Measurements from ENCODE around the gene MUC13.

Gene MUC13

DNA sequence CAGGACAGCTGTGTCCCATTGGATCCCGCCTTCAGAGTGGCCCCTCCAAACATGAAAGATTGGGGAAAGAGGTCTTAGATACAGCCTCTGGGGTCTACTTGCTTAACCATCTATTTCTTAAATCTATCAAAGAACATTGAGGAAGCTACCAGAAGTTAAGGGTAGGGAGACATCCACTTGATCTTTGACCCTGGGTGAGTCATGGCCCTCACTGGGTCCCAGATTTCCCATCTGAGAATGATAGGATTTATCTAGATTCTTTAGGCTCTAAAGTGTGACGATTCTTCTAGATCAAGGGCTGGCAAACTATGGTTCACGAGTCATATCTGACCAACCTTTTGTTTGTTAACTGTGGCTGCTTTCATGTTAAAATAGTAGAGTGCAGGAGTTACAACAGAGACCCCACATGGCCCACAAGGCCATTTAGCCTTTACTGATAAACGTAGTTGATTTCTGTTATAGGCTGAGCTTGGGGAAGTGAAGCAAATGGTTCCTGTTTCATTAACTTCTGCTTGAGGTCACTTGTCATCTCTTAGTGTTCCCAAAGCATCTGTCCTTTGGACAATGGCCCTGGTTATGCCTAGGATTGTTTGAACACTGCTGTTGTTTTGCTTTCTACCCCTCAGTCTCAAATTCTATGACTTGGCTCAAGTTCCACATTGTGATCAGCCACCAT is 8.0 kb downstream of the MUC13 start:
- TF ChIP-seq CTCF (IDR thresholded peaks at IDR 0.05; ENCODE audit: control extremely low read depth, extremely low read depth, low read depth, missing control alignments): no peak
- ChIA-PET POLR2A (no interaction called here), CTCF (interaction anchor here (1.0 to 3.8 kb wide), 12 partner anchors 9 to 660 kb away, joined by 3 to 22 read pairs (median 6); no protein-coding TSS in a partner anchor)
- no peak for DNase-seq (ENCODE audit: extremely low spot score)

DNA sequence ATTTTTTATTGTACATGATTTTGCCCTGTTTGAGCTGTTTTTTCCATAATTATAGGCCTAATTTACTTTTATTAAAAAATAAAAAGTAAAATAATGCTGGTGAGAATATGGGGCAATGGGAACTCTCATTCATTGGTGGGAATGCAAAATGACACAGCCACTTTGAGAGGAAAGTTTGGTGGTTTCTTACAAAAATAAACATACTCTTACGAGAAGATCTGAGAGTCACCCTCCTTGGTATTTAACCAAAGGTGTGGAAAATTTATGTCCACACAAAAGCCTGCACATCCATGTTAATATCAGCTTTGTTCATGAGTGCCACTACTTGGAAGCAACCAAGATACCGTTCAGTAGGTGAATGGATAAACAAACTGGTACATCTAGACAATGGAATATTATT is 9.8 kb downstream of the MUC13 start:
- ChIA-PET POLR2A (no interaction called here), CTCF (interaction anchor here (0.9 to 2.1 kb wide), 11 partner anchors 8 to 661 kb away, joined by 3 to 10 read pairs (median 4); no protein-coding TSS in a partner anchor)
- no peak for DNase-seq (ENCODE audit: extremely low spot score)
- TF ChIP-seq CTCF (IDR thresholded peaks at IDR 0.05; ENCODE audit: control extremely low read depth, extremely low read depth, low read depth, missing control alignments): no peak

DNA sequence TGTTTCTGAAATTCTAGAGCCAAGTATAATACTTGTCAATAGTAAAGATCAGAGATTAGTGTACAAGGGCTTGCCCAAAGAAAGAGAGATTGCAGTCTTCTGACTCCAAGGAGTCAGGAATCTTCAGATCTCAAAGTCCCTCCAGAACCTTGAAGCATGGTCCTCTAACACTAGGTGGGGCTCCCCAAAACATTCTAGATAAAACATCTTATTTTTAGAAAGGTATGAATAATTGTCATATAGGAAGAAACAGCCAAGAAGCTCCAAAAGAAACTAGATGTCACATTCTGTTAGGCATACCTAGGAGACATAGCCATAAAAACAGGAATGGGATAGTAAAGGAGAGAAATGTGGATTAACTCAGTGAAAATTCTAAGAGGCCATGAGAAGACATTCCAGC is 10.7 kb downstream of the MUC13 start:
- POLR2A ChIA-PET: no interaction called here
- TF ChIP-seq CTCF (IDR thresholded peaks at IDR 0.05; ENCODE audit: control extremely low read depth, extremely low read depth, low read depth, missing control alignments): no peak
- DNase-seq (ENCODE audit: extremely low spot score): no peak
- CTCF ChIA-PET: interaction anchor here (1.1 to 2.1 kb wide), 7 partner anchors 9 to 662 kb away, joined by 3 to 10 read pairs (median 4); no protein-coding TSS in a partner anchor

DNA sequence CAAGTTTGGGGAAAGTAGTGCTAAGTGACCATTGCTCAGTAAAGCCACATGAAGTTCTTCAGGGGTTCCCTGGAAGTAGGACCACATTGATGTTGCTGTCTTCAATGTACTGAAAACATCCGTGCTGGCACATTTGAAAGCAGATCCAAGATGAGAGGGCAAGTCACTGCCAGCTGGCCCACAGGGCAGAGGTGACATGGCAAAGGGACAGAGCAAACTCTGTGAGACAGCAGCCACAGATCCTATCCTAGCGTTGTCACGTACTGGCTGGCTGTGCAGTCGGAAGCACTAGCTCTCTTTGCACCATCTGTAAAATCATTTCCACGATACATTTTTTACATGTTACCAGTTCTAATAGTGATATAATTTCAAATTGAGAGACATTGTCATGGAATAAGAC is 13.8 kb downstream of the MUC13 start:
- CTCF ChIA-PET: interaction anchor here (1.2 to 1.9 kb wide), 4 partner anchors 10 to 160 kb away, joined by 3 to 7 read pairs (median 4); no protein-coding TSS in a partner anchor

DNA sequence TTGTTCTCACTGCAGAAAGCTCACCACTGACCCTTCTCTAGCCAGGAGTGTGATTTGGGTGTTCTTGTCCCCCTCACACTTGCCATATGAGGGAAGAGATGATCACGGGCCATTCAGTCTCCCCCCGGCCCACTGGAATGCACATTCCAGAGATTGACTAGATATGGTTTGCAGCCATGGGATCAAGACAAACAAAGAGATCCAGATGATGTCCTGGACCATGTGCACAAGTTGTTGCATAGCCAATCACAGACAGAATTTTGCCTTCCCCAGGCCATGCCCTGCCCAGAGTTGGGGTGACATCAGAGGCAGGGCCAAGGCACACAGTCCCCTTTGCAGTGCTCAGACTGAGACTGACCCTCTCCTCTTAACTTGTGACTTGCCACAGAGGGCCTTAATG is 14.8 kb downstream of the MUC13 start:
- POLR2A ChIA-PET: no interaction called here
- DNase-seq (ENCODE audit: extremely low spot score): no peak
- no peak for TF ChIP-seq CTCF (IDR thresholded peaks at IDR 0.05; ENCODE audit: control extremely low read depth, extremely low read depth, low read depth, missing control alignments)
- CTCF ChIA-PET: interaction anchor here (1.2 to 1.3 kb wide), 2 partner anchors 14 to 159 kb away, joined by 3 to 4 read pairs; no protein-coding TSS in a partner anchor

More for the DNA sequence above, 13.8 kb downstream of the MUC13 start:
- POLR2A ChIA-PET: no interaction called here
- TF ChIP-seq CTCF (IDR thresholded peaks at IDR 0.05; ENCODE audit: control extremely low read depth, extremely low read depth, low read depth, missing control alignments): no peak
- no peak for DNase-seq (ENCODE audit: extremely low spot score)

DNA sequence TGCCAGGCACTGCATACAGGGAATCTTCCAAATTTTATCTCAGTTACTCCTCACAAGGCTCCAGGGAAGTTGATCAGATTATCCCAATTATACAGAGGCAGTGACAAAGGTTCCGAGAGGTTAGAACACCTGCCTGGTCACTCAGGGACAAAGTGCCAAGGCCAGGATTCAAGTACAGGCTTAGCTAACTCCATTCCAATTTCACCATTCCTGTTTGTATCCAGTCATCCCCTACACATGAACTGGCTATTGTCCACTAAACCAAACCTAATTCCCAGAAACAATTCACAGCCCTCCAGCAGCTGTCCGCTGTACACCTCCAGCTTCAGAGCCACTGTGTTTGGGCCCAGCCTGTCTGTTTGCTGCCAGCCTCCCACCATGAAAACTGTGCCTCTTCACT is 16.0 kb downstream of the MUC13 start:
- TF ChIP-seq CTCF (IDR thresholded peaks at IDR 0.05; ENCODE audit: control extremely low read depth, extremely low read depth, low read depth, missing control alignments): no peak
- ChIA-PET CTCF (interaction anchor here (1.6 to 2.6 kb wide), 3 partner anchors 9 to 158 kb away, joined by 3 to 15 read pairs (median 11); no protein-coding TSS in a partner anchor), POLR2A (no interaction called here)
- no peak for DNase-seq (ENCODE audit: extremely low spot score)

Measured in GM10248 (cell line).